ENCODE results near the gene PRKCH. TPM values are rescaled to one million over a fixed set of nuclear protein-coding genes. Genes with fewer than 3 reads are reported as not detected.
"Not testable (repeated sequence)": the region's sequence is repeated elsewhere in the genome, so short reads cannot be mapped to it uniquely, and the experiment has no call there.

The PRKCH gene
- total and polyA plus RNA-seq, 3 donors from 2014 or later: 15.0 to 26.8 (median 25.4) TPM

- Histone ChIP-seq H3K9me3 (no peaks in the 10 kb centered on the region), H3K36me3 (ENCODE audit: low read depth, missing control alignments) (no peaks in the 10 kb centered on the region), H3K27me3 (no peaks in the 10 kb centered on the region), H3K4me3 (no peak overlapping the region), H3K27ac (peak overlapping the region; percentile 47 to 89), H3K4me1 (peaks cover 40% of the 10 kb centered on the region)
- TF ChIP-seq POLR2A (IDR thresholded peaks at IDR 0.05): no peak
- TF ChIP-seq, protein P1, sequence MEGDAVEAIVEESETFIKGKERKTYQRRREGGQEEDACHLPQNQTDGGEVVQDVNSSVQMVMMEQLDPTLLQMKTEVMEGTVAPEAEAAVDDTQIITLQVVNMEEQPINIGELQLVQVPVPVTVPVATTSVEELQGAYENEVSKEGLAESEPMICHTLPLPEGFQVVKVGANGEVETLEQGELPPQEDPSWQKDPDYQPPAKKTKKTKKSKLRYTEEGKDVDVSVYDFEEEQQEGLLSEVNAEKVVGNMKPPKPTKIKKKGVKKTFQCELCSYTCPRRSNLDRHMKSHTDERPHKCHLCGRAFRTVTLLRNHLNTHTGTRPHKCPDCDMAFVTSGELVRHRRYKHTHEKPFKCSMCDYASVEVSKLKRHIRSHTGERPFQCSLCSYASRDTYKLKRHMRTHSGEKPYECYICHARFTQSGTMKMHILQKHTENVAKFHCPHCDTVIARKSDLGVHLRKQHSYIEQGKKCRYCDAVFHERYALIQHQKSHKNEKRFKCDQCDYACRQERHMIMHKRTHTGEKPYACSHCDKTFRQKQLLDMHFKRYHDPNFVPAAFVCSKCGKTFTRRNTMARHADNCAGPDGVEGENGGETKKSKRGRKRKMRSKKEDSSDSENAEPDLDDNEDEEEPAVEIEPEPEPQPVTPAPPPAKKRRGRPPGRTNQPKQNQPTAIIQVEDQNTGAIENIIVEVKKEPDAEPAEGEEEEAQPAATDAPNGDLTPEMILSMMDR (IDR thresholded peaks at IDR 0.05): no peak
- intact Hi-C loops (cut with DNase I; ENCODE audit: low total_unique reads): loop anchor here (5.0 kb wide), 1 partner anchor 58 kb away; no protein-coding TSS in a partner anchor
- WGBS, 2 donors: 46 to 56% methylated on average over 11 to 16 of the region's 16 CpGs
- DNase-seq: peak; percentile 68
These were observed 204.1 kb downstream of the PRKCH start for GRCh38 chr14:61525293-61526011.

DNA sequence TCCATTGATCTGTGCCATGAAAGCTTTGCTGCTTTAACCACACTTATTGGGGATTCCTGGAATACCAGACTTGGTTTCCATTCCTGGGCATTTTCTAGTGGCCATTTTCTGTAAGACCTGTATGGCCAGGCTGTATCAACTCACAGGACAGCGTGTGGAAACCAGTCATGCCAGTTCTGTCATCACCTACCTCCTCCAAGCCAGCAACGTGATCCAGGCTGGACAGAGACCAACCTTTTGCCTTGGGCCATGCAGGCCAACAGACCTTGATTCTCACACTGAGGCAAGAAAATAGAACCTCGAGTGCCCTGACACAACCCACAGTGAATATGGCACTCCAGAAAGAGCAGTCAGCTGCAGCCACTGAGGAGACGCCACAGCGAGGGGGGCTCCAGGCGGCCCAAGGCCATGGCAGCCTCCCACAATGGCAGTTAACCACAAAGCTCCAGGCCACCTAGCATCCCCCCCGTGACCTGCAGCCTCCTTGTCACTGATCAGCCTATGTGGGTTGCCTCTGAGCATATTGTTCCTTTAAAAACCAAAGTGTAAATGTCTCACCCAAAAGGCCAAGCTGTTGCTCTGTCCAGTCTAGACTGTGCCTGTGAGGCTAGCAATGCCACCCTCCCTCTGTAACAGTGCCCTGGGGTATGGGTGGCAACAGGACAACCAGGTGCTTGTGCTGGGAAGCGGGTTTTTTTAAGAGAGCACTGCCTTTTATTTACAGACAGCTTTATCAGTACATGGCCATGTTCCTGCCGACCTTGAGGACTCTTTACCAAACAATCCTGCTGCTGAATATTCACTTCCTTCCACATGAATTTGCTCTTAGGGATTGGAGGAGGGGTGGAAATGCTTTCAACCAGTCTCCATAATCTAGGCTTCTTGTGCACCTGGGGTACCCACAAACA, 205.3 kb downstream of the PRKCH start:
- Histone ChIP-seq H3K27ac (peak overlapping the region; percentile 47 to 89), H3K27me3 (no peaks in the 10 kb centered on the region), H3K36me3 (ENCODE audit: low read depth, missing control alignments) (no peaks in the 10 kb centered on the region), H3K4me3 (no peak overlapping the region), H3K4me1 (peaks cover 45% of the 10 kb centered on the region), H3K9me3 (no peaks in the 10 kb centered on the region)
- 58 to 62% methylated on average over 4 to 9 of the region's 9 CpGs for WGBS, 2 donors
- DNase-seq: no peak
- intact Hi-C loops (cut with DNase I; ENCODE audit: low total_unique reads): loop anchor here (5.0 kb wide), 1 partner anchor 59 kb away; no protein-coding TSS in a partner anchor
- no peak for TF ChIP-seq POLR2A (IDR thresholded peaks at IDR 0.05)
- TF ChIP-seq, protein P1 (IDR thresholded peaks at IDR 0.05): no peak

DNA sequence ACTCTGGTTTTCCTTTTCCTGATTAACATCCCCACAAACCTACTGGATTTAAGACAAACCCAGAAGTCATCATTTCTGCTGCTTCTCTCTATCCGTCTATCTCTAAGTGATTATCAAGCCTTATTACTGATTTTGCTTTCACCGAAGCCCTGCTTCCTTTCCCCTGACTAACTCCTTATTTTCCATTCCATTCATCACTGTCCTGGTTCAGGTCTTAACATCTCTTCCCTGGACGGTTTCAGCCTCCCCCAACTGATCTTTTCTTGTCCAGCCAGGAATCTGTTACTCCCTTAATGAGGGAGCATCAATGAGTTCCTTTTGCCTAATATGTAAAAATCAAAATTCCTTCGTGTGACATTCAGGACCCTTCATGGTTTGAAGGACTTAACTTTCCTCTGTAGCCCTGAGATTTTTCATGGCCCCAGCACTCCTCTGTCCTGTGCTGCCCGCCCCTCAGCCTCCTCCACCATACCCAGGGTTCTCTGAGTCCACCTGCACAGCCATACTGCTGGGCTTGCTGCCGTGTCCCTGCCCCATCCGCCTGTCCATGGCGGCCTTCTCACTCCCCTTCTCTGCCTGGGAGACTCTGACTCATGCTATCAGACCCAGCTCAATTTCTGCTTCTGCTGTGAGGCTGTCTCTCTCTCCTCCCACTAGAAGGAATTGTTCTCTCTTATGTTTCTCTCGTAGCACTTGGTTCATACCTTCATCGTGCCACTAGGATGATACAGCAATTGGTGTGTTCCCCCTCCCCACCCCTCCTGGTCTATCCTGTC, 206.1 kb downstream of the PRKCH start:
- DNase-seq: peak; percentile 43
- no peaks in the 10 kb centered on the region for H3K36me3 ChIP-seq (ENCODE audit: low read depth, missing control alignments)
- intact Hi-C loops (cut with DNase I; ENCODE audit: low total_unique reads): loop anchor here (5.0 kb wide), 1 partner anchor 60 kb away; no protein-coding TSS in a partner anchor
- TF ChIP-seq, protein P1 (IDR thresholded peaks at IDR 0.05): no peak
- no peak for TF ChIP-seq POLR2A (IDR thresholded peaks at IDR 0.05)
- H3K27me3 ChIP-seq: no peaks in the 10 kb centered on the region
- H3K9me3 ChIP-seq: no peaks in the 10 kb centered on the region
- peak overlapping the region; percentile 47 to 89 for H3K27ac ChIP-seq
- WGBS, 2 donors: 32 to 49% methylated on average over 10 of the region's 10 CpGs
- peaks cover 51% of the 10 kb centered on the region for H3K4me1 ChIP-seq
- no peak overlapping the region for H3K4me3 ChIP-seq

DNA sequence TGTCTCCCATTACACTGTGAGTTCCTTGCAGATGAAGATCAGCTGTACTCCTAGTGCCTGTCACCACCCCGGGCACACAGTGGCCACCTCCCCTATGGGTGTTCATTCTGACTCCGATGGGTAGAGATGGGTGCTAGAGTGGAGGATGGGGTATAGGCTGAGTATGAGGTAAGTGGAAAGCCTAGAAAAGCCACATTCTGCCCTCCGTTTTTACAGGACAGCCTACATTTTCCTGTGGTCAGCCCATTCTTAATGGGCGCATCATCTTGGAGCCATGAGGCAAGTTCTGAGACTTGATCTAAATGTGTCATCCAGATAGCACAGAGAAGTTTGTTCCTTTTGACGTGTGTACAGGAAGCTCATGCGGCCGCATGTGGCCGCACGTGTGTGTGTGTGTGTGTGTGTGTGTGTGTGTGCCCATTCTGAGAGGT, 207.2 kb downstream of the PRKCH start:
- intact Hi-C loops (cut with DNase I; ENCODE audit: low total_unique reads): loop anchor here (5.0 kb wide), 1 partner anchor 61 kb away; no protein-coding TSS in a partner anchor
- Histone ChIP-seq H3K36me3 (ENCODE audit: low read depth, missing control alignments) (no peaks in the 10 kb centered on the region), H3K27me3 (no peaks in the 10 kb centered on the region), H3K4me1 (peaks cover 58% of the 10 kb centered on the region), H3K4me3 (no peak overlapping the region), H3K27ac (peak overlapping the region in 1 of 2 donors; percentile 89), H3K9me3 (no peaks in the 10 kb centered on the region)
- TF ChIP-seq, protein P1 (IDR thresholded peaks at IDR 0.05): no peak
- no peak for TF ChIP-seq POLR2A (IDR thresholded peaks at IDR 0.05)
- WGBS, 2 donors: 68% methylated on average over 9 of the region's 9 CpGs
- no peak for DNase-seq

DNA sequence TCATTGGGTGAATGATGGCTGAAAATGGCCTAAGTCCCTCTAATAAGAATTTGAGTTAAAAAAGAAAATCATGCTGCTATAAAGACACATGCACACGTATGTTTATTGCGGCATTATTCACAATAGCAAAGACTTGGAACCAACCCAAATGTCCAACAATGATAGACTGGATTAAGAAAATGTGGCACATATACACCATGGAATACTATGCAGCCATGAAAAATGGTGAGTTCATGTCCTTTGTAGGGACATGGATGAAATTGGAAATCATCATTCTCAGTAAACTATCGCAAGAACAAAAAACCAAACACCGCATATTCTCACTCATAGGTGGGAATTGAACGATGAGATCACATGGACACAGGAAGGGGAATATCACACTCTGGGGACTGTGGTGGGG, 208.0 kb downstream of the PRKCH start:
- not testable (repeated sequence) for H3K4me3 ChIP-seq; H3K27ac ChIP-seq; H3K27me3 ChIP-seq; H3K36me3 ChIP-seq (ENCODE audit: low read depth, missing control alignments); H3K9me3 ChIP-seq; DNase-seq
- 84 to 96% methylated on average over 2 to 3 of the region's 5 CpGs for WGBS, 2 donors
- H3K4me1 ChIP-seq: peaks cover 55% of the 10 kb centered on the region
- intact Hi-C loops (cut with DNase I; ENCODE audit: low total_unique reads): loop anchor here (5.0 kb wide), 1 partner anchor 62 kb away; no protein-coding TSS in a partner anchor
